GM18870 (cell line): Measurements from ENCODE around the gene CXCL3.

Source experiments
- ATAC-seq: cut with Tn5 transposase; IDR thresholded peaks from one replicate; pipeline ENCODE4 v1.9.1; 2021; ENCODE audit warnings: moderate library complexity; ENCODE audit not compliant: unreplicated experiment

The CXCL3 gene

DNA sequence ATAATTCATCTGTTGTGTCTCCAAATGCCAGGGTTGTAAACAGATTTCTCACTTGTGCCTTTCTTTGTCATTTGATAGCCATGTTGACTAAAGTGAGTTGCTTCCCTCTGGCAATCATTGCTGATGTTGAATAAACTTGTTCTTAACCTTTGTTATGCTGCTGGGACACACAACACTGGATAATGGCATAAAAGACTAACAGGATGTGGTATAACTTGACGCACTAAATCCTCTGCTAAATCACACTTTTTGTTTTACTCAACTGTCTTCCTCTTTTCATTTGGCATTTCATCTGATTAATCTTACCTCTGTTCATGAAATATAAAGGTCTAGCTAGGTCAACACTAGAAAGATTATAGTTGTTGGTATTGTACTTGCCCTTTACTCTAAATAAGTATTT lies 22.4 kb downstream of the CXCL3 start:
- no peak for ATAC-seq

DNA sequence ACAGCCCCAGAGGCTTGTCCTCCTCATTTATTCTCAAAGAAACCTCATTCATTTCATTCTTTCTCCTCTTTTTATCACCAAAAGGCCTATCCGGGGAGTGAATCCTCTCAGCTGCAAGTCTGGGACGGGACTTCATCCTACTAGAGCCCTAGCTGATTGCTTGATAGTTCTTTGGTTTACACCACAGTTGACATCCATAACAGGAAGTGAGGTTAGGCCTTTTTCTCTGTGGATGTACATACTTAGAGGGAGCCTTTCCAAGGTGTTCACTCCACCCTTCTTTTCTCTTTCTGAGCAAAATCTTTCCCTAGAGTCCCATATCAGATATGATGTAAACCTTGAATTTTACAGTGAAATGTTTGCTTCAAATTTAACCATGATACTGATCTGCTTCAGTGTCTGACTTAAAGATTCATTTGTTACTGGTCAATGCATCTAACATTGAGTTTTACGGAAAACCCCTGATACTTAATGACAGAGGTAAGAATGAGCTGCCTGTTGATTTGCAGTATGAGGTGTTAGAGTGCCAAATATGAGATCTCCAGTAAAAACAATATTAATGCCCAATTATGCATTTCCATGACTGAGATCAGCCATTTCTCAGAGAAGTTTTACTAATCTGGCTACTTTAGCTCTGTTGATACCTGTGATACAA lies 23.2 kb downstream of the CXCL3 start:
- no peak for ATAC-seq

DNA sequence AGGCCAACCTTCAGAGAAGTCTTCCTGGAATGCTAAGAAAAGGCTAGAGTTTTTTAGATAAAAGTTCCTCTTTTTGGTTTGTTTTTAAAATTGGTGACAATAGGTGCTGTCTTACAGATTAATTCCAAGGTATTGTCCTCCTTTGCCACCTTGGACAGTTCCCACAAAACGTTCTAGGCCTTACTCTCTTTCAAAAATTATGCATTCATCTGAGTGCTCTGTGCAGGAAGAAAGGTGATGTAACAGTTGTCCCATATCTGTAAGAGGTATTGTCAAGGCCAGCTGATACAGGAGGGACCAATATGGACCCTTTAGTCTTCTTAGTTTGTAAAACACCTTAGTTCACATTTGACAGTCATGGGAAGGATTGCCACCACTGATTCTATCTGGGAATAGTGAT lies 24.2 kb downstream of the CXCL3 start:
- ATAC-seq: no peak

DNA sequence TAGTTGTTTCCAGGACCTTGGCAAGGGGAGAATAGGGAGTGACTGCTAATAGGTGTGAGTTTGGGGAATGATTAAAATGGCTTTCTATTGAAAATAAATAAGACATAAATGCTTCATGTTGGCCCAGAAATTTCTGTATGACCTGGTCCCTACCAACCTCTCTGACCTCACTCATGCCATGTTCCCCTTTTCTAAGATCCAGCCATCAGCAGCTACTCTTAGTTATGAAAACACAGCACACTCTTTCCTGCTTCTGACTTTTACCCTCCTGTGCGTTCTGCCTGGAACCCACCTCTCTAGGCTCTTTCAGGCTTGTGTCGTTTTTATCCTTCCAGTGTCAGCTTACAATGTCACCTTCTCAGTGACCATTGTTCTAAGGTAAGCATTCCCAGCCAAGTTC lies 25.2 kb downstream of the CXCL3 start:
- no peak for ATAC-seq

DNA sequence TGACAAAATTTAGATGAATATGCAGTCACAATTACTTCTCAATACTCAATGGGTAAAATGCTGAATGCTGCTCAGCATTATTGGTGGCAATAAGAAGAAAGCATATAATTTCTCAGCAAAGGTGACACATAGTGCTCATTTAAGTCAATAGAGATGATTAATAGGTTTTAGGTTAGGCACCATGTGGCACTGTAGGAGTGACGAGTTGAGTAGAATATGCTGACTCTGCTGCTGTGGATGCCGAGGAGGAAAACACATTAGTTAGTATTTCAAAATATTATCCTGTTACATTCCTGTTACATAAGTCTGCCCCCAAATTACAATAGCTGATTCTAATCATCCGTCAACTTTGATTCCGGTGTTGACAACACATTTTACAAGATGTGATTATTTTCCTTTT lies 26.4 kb downstream of the CXCL3 start:
- no peak for ATAC-seq

DNA sequence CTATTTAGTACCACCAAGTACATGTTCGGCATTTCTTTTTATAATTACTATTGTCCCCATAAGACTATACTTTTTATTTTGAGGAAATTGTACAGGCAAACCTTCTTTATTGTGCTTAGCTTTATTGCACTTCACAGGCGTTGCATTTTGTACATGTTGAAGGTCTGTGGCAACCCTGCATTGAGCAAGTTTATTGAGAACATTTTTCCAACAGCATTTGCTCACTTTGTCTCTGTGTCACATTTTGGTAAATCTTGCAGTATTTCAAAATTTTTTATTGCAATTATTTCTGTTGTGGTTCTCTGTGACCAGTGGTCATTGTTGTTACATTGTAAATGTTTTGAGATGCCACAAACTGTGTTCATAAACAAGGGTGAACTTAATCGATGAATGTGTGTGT lies 29.2 kb downstream of the CXCL3 start:
- ATAC-seq: no peak

DNA sequence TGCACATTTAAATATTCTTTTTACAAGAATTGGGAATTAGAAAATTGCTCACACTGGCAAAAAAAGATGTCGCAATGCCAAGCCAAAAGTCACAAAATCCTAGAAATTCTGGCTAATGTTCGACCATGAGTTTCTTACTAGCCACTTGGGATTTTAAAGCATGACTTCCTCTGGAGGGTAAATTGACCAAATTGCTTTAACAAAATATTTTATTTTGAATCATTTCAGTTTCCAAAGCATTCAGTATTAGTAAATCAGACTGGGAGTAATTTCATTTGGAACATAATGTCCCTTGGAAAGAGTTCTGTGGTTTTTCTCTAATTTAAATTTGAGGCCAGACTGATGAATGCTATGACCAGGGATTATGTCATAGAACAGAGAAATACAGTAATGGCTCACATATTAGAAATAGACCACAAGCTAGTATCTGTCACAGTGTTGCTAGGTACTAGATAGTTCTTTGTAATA lies 32.4 kb downstream of the CXCL3 start:
- ATAC-seq: no peak

DNA sequence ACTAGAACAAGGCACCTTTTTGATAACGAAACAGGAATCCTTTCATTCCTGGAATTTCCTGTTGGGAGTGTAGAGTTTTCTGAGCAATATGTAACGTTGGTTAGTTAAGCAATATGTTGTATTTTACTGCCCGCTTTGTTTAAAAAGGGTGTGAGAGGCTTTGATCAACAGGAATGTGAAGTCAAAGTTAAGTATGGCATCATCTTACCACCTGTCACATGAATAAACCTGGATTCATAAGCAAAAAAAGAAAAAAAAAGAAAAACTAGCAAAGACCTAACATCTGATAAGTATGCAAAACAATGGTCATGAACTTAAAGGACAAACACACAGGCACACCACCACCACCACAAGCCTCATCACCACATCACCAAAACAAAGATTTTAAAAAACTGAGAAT lies 33.0 kb downstream of the CXCL3 start:
- no peak for ATAC-seq

DNA sequence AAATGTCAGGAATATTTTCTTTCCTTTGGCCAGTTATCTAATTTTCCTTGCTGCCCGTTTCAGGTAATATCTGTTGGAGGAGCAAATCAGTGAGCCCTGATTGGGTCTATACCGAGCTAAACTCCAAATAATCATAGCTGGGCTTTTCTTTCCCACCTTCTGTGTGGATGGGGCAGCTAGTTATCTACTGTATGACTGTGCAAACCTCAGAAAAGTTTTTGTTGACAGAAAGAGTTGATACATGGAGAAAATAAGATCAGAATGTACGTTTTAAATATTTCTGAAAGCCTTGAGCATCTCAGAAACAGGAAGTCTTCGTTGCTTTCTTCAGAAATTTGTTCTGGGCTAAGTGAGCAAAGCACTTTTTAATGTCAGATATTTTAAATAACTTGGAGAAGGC lies 33.8 kb downstream of the CXCL3 start:
- no peak for ATAC-seq

DNA sequence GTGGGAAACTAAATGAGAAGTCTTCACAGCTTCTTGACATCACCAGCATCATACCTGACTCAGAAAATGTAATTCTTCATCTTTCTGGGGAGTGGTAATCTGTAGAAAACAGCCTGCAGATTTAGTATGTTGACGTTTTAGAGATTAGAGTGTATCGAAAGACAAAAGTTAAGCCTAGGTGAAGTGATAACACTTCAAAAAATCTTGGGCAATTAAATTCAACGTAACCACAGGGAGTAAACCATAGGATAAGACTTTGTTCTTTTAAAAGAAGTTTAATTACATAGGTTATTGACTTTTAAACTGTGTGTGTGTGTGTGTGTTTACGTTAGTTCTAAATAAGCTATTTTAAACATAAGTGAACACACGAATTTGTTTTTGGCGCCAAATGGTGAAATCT lies 38.2 kb downstream of the CXCL3 start:
- ATAC-seq: no peak

DNA sequence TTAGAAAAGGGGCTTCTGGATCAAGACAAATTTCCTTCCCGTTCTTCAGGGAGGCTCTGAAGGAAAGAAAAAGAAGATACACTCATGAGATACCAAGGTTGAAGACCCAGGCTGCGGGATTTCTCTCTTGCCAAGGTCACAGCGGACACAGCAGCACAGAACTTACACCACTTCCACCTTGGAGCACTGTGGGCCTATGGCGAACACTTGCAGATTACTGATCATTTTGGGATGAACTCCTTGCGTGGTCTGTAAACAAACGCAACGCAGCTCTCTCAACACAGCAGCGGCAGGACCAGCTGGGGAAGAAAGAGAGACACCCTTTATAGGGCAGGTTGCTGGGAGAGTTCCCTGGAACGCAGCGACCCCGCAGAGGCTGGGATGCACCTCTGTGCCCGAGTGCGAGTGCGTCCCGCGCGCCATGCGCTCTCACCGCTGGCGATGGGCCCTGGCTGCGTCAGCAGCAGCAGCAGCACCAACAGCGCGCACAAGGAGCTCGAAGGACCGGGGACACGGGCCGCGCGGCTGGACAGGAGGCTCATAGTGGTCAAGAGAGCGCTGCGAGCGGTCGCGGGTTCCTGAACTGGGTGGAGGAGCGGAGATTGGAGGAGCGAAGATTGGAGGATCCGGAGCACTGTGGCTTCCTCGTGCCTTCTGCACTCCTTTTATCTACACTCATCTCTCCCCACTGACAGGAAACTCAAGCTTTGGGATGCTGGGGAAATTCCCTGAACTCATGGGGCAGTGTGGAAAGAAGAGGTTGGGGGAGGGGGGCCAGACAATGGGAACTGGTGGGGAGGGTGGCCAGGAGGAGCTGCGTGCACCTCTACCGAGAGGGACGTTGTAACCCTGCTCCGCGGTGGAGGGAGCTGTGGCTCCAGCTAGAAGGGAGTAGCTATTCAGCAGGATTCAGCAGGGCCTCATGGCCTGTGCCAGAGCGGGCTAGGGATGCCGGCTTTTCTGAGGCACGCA lies 40.2 kb downstream of the CXCL3 start, which contains the start of gene CXCL5:
Gene CXCL5 (minus strand): TSS at position 638 of the 972 bp plus-strand sequence. CDS start 96 bp downstream, at position 542.
- no peak for ATAC-seq

DNA sequence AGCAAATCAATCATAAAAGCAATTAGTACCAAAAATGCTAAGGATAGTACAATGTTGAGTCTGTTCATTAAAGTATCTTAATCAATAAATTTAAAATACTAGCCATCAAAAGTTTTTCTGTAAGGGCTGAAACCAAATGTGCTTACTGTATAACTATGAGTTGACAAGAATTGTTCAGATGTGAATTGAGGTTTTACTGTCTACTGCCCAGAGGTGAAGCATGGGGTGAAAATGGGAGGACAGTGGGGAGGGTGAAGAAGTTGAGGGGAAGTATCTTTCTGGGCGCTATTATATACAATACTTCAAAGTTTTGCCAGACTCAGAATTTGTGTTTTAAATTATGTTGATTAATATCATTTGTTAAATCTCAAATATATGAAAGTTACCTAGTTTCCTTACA lies 46.4 kb downstream of the CXCL3 start:
- ATAC-seq: no peak

DNA sequence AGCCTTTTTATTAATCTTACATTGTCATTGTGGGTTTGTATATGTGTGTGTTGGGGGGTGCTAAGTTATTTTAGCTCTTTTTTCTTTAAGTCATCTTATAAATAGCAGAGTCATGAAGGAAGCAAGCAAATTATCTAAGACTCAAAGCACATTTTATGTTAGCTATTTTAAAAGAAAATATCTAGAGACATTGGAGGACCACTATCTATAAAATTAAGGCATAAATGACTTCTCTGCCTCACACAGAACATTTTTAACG lies 46.8 kb downstream of the CXCL3 start:
- no peak for ATAC-seq

DNA sequence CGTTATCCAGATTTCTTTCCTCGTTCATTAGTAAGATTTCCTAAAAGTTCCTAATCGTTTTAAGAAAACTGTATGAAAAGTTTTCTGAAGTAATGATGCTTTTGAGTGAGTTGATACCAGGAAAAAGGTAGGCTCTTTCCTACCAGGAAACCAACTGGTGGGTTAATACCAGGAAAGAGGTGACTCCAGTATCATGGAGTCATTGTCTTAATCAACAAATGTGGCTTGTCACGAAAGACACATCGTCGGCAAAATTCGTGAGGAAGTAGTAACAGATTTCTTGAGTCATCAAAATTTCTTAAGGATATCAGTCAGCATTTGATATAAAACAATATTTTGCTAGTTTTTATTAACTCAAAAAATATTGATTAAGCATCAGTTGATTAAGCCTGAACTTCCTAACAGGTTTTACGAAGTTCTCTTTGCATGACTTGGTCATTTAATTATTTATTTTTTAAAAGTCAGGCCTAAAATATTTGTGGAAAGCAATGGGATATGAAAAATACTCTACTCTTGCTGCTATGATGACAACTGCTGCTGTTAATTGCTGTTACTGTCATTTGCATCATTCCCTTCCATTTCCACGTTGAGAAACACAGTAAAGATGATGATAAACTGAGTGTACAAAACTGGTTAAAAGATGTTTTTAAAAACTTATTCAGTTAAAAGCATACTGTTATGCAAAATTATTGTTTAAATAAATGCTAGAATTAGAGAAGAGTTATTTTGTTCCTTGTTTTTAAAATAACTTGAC lies 47.3 kb downstream of the CXCL3 start:
- ATAC-seq: no peak

DNA sequence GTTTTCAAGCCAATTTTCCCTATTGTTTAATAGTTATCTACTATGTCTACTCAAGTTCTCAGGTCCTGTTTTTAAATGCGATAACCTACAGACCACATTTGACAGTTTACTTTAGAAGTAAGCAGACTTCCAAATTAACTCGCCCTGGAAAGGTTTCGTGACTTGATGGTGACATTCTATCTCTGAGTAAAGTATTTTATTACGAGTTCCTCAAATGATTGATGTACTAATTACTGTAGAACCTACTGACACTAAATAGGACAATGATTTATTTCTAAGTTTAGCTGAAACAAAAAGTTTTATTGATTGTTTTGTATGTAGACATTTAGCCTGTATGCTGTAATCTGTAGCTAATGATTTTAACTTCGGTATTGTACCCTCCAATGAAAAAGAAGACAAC lies 48.6 kb downstream of the CXCL3 start:
- ATAC-seq: no peak

DNA sequence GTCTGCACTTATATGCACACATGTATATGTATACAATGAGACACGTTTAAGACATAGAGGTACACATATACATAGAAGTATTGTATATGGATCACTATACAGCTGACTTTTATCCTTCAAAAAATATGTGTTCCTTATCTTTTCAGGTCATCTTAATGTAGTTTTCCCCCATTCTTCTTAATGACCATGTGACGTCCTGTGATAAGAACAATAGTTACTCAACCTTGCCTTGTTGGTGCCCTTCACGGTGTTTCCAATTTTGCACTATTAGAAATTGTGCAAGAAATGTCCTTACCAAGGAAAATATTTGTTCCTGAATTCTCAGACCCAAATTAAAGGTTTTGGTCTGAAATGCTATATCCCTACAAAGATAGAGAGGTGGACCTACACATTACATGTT lies 49.5 kb downstream of the CXCL3 start:
- no peak for ATAC-seq

DNA sequence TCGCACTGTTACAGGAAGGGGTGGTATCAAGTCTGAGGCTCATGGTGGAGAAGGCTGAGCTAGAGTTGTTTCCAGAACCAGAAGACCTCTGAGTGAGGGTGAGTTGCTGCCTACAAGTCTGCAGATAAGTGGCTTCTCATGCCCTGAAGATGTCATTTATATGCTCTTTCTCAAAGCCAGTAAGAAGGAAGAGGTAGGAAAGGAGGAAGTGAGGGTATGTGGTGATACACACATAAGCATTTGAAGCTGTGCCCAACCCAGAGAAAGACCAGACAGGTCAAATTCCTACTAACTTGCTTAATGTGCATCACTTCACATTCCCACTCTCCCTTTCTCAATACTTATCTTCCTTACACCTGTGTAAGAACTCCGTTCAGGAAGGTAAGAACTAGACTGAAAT lies 50.4 kb downstream of the CXCL3 start, which contains the start of gene PPBP:
Gene PPBP (minus strand): TSS at position 130 of the 400 bp plus-strand sequence. CDS start 87 bp downstream, at position 43.
- ATAC-seq: no peak
